HG02884 (cell line): ENCODE data around the gene DHRS7.
"Not testable (repeated sequence)": the region's sequence is repeated elsewhere in the genome, so short reads cannot be mapped to it uniquely, and the experiment has no call there.

Source experiments
- ATAC-seq: cut with Tn5 transposase; IDR thresholded peaks from one replicate; pipeline ENCODE4 v1.9.1; 2021; ENCODE audit warnings: mild to moderate bottlenecking, moderate library complexity; ENCODE audit not compliant: unreplicated experiment

The DHRS7 gene

GRCh38 chr14:60151715-60152114 is 13.5 kb downstream of the DHRS7 start:
- ATAC-seq, result peak; percentile 59

GRCh38 chr14:60134702-60135101 is 30.5 kb downstream of the DHRS7 start:
- no peak for ATAC-seq

GRCh38 chr14:60133487-60133886 is 31.7 kb downstream of the DHRS7 start:
- no peak for ATAC-seq

DNA sequence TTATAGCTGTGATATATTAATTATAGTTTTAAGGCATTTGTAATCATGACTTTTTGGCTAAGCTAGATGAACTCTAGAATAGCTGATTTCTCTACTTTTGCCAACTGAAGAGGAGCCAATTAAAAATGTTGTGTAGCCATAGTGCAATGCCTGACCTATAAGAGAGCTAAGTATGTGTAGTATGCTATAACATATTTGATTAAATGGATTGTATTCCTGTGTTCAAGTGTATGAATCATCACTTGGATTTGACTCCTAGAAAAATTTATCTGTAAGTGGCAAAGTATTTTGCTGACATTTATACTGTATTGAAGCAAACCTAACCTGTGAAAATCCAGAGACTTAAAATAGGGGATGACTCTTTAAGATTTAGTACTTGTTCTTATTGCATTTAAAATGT is 39.3 kb downstream of the DHRS7 start:
- no peak for ATAC-seq

DNA sequence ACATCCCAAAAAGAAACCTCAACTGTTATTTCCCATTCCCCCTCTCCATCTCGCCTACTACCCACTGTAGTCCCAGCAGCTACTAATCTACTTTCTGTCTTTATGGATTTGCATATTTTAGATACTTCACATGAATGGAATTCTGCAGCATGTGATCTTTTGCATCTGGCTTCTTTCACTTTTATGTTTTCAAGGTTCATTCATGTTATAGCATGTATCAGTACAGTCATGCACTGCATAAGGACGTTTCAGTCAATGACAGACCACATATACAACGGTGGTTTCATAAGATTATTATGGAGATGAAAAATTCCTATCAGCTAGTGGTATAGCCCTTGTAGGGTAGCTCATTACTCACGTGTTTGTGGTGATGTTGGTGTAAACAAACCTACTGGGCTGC is 49.0 kb downstream of the DHRS7 start:
- no peak for ATAC-seq

DNA sequence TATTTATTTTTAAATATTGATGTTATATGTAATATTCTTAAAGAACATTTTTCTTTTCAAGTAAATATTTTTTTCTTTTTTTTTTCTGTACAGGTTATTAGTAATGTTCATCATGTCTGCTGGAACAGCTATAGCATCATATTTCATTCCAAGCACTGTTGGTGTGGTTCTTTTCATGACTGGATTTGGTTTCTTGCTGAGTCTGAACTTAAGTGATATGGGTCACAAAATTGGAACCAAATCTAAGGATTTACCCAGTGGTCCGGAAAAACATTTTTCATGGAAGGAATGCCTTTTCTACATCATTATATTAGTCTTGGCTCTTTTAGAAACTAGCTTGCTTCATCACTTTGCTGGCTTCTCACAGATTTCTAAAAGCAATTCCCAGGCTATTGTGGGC is 50.3 kb downstream of the DHRS7 start:
- no peak for ATAC-seq

- no peak for ATAC-seq
Observed at GRCh38 chr14:60111732-60112131, 53.5 kb downstream of the DHRS7 start.

GRCh38 chr14:60107477-60107876 is 57.7 kb downstream of the DHRS7 start:
- ATAC-seq, result no peak

- ATAC-seq, result no peak
Observed at GRCh38 chr14:60106339-60106738, 58.9 kb downstream of the DHRS7 start.

DNA sequence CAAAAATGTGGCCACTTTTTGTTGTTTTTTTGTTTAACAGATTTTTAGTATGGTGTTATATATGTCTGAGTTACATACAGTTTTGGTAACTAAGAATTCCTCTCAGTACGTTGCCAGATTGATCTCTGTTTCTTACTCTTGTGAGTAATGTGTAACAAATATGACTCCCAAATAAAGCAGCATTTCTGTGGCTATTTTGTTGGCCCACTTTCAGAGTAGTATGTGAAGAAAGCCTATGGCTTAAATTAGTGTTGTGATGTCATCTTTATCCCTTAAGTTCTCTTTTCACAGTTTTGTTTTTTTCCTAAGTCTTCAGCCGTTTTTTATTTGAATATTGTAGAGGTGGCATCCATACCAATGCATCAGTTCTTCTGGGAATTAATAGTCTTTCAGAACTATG is 62.8 kb downstream of the DHRS7 start:
- ATAC-seq, result no peak

- ATAC-seq, result no peak
Observed at GRCh38 chr14:60101786-60102185, 63.4 kb downstream of the DHRS7 start.

DNA sequence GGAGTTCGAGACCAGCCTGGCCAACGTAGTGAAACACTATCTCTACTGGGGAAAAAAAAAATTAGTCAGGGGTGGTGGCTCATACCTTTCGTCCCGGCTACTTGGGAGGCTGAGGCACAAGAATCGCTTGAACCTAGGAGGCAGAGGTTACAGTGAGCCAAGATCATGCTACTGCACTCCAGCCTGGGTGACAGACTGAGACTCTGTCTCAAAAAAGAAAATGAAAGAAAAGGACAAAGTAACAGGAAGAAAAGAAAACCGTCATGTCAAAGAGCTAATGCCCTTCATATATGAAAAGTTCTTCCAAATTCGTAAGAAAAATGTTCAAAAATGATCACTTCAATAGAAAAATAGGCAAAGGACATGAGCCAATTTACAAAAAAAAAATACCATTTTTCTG is 65.3 kb downstream of the DHRS7 start:
- ATAC-seq, result not testable (repeated sequence)

DNA sequence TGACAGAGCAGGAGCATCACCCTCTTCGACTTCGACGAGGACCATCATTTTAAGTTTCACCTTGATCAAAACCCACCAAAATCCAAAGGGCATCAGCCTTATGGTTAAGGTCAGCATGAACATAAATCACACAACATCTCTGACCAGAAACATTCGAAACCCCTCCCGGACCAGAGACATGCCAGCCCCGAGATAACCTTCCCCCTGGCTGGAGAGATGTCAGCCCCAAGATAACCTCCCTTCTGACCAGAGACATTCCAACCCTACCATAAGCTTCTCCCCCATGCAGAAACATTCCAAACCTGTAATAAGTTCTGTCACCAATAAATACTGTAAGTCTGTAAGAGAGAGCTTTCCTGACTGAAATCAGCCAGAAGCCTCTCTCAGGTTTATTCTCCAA is 67.2 kb downstream of the DHRS7 start:
- ATAC-seq, result no peak

DNA sequence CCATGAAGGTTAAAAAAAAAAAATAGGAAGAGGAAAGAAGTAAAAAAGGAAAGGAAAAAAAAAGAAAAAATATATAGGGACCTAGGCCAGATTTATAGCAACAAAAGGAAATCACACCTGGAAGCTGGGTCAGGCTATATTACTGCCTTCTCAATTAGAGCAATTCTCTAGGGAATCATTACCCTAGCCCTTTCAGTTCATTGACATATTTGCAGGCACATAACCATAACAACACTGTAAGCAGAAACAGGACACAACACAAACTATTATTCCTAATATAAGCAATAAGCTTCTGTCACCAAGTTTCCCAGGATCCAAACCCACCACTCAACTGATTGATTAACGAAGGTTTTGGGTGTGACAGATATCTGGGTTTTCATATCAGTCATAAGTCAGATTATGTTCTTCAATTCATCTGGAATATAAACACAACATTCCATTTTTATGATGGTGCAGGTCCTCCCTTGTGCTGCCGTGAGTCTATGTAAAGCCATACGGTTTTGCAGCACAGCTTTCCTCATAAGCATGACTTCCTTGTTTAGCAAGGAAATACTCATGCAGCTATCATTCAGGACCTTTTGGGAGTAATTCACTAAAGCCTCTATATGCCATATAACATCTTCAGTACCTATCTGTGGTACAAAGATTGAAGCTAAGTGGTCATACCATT is 69.3 kb downstream of the DHRS7 start:
- ATAC-seq, result no peak

- no peak for ATAC-seq
Observed at GRCh38 chr14:60095231-60095630, 70.0 kb downstream of the DHRS7 start.

DNA sequence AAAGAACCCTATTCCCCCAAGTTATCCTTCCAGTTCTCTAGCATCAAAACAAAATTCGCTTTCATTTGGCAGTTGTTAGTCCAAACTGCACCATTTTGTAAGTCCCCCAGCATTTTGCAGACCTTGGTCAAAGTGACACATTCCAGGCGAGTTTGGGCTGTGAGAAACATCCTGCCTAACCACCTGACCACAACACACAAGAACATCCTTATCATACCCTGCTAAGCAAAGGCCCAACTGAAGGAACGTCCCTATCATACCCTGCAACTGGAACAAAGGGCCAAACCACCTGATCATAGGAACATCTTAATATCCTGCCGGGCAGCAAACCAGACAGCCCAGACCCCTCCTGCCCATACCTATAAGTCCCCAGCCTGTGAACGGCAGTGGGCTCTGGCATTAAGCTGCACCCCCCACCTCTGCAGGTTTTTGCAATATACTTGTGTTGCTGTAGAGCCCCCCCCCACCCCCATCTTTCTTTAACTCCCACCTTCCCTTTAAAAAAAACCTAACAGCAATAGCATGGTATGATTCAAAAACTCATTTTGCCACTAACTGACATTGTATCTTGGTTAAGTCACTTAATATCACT is 70.8 kb downstream of the DHRS7 start:
- ATAC-seq, result no peak
